Neural cell (in vitro differentiated cells): Measurements from ENCODE around the gene GPHN.

Experiments used
- CTCF ChIP-seq: fragments of 450-650 bp; IDR thresholded peaks from 2 replicates; pipeline ENCODE4 v1.5.1; 2014; ENCODE audit warnings: antibody characterized with exemption, mild to moderate bottlenecking, moderate library complexity; ENCODE audit not compliant: poor library complexity, severe bottlenecking
- EP300 ChIP-seq: fragments of 450-650 bp; conservative IDR thresholded peaks from 2 replicates; pipeline ENCODE4 v1.6.1; 2014; ENCODE audit warnings: antibody characterized with exemption, mild to moderate bottlenecking, moderate library complexity; ENCODE audit not compliant: poor library complexity, severe bottlenecking
- EZH2 ChIP-seq: fragments of 200-600, 300-800 bp; shearing (Covaris generic), sonication (generic); IDR thresholded peaks from 2 replicates; pipeline ENCODE4 v1.6.1; 2014; ENCODE audit warnings: antibody characterized with exemption, low read length, borderline replicate concordance, mild to moderate bottlenecking; ENCODE audit not compliant: insufficient read depth, poor library complexity, severe bottlenecking
- POLR2AphosphoS5 ChIP-seq: IDR thresholded peaks from 2 replicates; pipeline ENCODE4 v1.6.1; 2012
- RAD21 ChIP-seq: fragments of 450-650 bp; conservative IDR thresholded peaks from 2 replicates; pipeline ENCODE4 v1.6.1; 2014; ENCODE audit warnings: antibody characterized with exemption, mild to moderate bottlenecking, moderate library complexity

- TF ChIP-seq CTCF: no peak
- no peak for TF ChIP-seq EZH2
- TF ChIP-seq RAD21: no peak
- TF ChIP-seq EP300: no peak
- TF ChIP-seq POLR2AphosphoS5: no peak
These were observed 6.3 kb downstream of the GPHN start for GRCh38 chr14:66514213-66514612.
